Measurements from ENCODE around the gene ARL13B. TPM values are rescaled to one million over a fixed set of nuclear protein-coding genes. Genes with fewer than 3 reads are reported as not detected.

Gene ARL13B
- total and polyA plus RNA-seq, 2 of the 13 experiments (the other 11 are each of a cell fraction or from before 2014, with no cell fraction given): 2.2 to 9.6 TPM

DNA sequence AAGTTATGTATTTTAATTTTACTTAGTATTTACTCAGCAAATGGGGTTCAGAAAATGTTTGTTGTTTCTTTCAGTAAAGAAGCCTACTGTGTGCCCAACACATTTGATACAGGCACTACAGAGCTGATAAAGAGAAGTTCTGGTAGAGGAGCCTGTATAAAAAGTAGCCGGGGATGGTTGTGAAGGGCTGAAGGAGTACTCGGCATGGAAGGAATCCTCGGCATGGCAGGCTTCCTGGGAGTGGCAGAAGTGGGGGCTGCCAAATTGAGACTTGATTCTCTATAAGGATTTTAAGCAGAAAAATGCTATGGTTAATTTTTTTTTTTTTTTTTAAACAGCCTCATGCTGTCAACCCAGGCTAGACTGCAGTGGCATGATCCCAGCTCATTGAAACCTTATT is 9.3 kb downstream of the ARL13B start:
- Histone ChIP-seq H3K4me1 (ENCODE audit: insufficient read depth, low read length) (no peaks in the 10 kb centered on the region), H2AFZ (ENCODE audit: low read length) (no peak overlapping the region), H3K36me3 (replicated peaks in 1 of 2; ENCODE audit: control insufficient read depth in 1 of 2, insufficient read depth in 2 of 2, low read length in 2 of 2) (no peaks in the 10 kb centered on the region), H3K27me3 (ENCODE audit: control insufficient read depth in 1 of 2, insufficient read depth in 2 of 2, low read length in 2 of 2) (no peaks in the 10 kb centered on the region), H4K20me1 (ENCODE audit: insufficient read depth, low read length) (no peaks in the 10 kb centered on the region), H3K9me3 (ENCODE audit: low read length) (no peaks in the 10 kb centered on the region), H3K27ac (ENCODE audit: extremely low read length, insufficient read depth, low read length) (no peak overlapping the region), H3K4me3 (replicated peaks in 1 of 3; ENCODE audit: insufficient read depth in 1 of 3, low read depth in 2 of 3, low read length in 3 of 3) (no peak overlapping the region), H3K4me2 (ENCODE audit: low read depth, low read length) (no peak overlapping the region), H3K79me2 (ENCODE audit: insufficient read depth, low read length) (no peaks in the 10 kb centered on the region), H3K9ac (ENCODE audit: insufficient read depth, low read depth, low read length) (no peak overlapping the region)
- in situ Hi-C loops (cut with HindIII; ENCODE audit: extremely low pct_ligation_motif_present, low pct_unique_long_range_greater_than_20kb): no loop called here
- CTCF ChIA-PET (ENCODE audit: low intra/inter-chr PET ratio, low total read pairs): interaction anchor here (0.6 kb wide), 1 partner anchor 519 kb away, joined by 4 read pairs; no protein-coding TSS in a partner anchor
- TF ChIP-seq RXRB (CRISPR knock-in tag; IDR thresholded peaks at IDR 0.05; ENCODE audit: borderline replicate concordance) (no peak), HNRNPUL1 (IDR thresholded peaks at IDR 0.05; ENCODE audit: low read depth, low read length) (no peak), ZNF660 (CRISPR knock-in tag; IDR thresholded peaks at IDR 0.05; ENCODE audit: borderline replicate concordance, low read depth) (no peak)
- BruUV-seq (replicated peaks): no TSS peak
- intact Hi-C loops (cut with micrococcal nuclease; ENCODE audit: unreplicated experiment): no loop called here
- 100% methylated on average over 3 of the region's 3 CpGs for WGBS (ENCODE audit: low lambda C conversion rate)
- DNase-seq (ENCODE audit: low spot score): no peak
- no peak for ATAC-seq
- POLR2A ChIA-PET: no interaction called here
- no peak for FAIRE-seq

DNA sequence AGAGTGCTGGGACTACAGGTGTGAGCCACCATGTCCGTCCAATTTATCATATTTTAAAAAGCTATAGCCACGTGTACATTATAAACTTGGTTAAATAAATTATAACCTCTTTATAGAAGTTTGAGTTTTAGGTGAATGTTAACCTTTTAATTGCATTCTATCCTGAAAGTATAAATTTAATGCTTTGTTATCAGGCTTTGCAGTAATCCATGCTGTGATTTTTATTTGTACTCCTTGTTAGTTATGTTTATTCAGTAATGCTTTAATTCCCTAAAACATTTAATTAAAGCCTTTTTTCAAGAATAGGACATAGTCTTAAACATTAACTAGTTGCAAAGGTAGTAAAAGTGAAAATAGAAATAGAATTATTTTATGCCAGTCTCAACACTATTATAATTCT is 11.7 kb downstream of the ARL13B start:
- Histone ChIP-seq H3K4me2 (ENCODE audit: low read depth, low read length) (no peak overlapping the region), H3K27ac (ENCODE audit: extremely low read length, insufficient read depth, low read length) (no peak overlapping the region), H3K4me1 (ENCODE audit: insufficient read depth, low read length) (no peaks in the 10 kb centered on the region), H2AFZ (ENCODE audit: low read length) (no peak overlapping the region), H3K9ac (ENCODE audit: insufficient read depth, low read depth, low read length) (no peak overlapping the region), H3K79me2 (ENCODE audit: insufficient read depth, low read length) (no peaks in the 10 kb centered on the region), H3K27me3 (ENCODE audit: control insufficient read depth in 1 of 2, insufficient read depth in 2 of 2, low read length in 2 of 2) (no peaks in the 10 kb centered on the region), H4K20me1 (ENCODE audit: insufficient read depth, low read length) (no peaks in the 10 kb centered on the region), H3K36me3 (replicated peaks in 1 of 2; ENCODE audit: control insufficient read depth in 1 of 2, insufficient read depth in 2 of 2, low read length in 2 of 2) (no peaks in the 10 kb centered on the region; a peak in 1 of 5 replicates), H3K9me3 (ENCODE audit: low read length) (no peaks in the 10 kb centered on the region), H3K4me3 (replicated peaks in 1 of 3; ENCODE audit: insufficient read depth in 1 of 3, low read depth in 2 of 3, low read length in 3 of 3) (no peak overlapping the region)
- intact Hi-C loops (cut with micrococcal nuclease; ENCODE audit: unreplicated experiment) (no loop called here), in situ Hi-C loops (cut with HindIII; ENCODE audit: extremely low pct_ligation_motif_present, low pct_unique_long_range_greater_than_20kb) (no loop called here)
- FAIRE-seq (no peak), ATAC-seq (no peak), DNase-seq (ENCODE audit: low spot score) (no peak)
- no TSS peak for BruUV-seq (replicated peaks)
- ChIA-PET POLR2A (no interaction called here), CTCF (ENCODE audit: low intra/inter-chr PET ratio, low total read pairs) (no interaction called here)
- WGBS (ENCODE audit: low lambda C conversion rate): 93% methylated on average over 2 of the region's 2 CpGs
- TF ChIP-seq ZSCAN29 (CRISPR knock-in tag; conservative IDR thresholded peaks at IDR 0.05): no peak
- TF ChIP-seq, protein P1, sequence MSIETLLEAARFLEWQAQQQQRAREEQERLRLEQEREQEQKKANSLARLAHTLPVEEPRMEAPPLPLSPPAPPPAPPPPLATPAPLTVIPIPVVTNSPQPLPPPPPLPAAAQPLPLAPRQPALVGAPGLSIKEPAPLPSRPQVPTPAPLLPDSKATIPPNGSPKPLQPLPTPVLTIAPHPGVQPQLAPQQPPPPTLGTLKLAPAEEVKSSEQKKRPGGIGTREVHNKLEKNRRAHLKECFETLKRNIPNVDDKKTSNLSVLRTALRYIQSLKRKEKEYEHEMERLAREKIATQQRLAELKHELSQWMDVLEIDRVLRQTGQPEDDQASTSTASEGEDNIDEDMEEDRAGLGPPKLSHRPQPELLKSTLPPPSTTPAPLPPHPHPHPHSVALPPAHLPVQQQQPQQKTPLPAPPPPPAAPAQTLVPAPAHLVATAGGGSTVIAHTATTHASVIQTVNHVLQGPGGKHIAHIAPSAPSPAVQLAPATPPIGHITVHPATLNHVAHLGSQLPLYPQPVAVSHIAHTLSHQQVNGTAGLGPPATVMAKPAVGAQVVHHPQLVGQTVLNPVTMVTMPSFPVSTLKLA (IDR thresholded peaks at IDR 0.05): no peak
- TF ChIP-seq CHD2 (IDR thresholded peaks at IDR 0.05; ENCODE audit: low read depth, low read length): no peak
- TF ChIP-seq, protein P2, sequence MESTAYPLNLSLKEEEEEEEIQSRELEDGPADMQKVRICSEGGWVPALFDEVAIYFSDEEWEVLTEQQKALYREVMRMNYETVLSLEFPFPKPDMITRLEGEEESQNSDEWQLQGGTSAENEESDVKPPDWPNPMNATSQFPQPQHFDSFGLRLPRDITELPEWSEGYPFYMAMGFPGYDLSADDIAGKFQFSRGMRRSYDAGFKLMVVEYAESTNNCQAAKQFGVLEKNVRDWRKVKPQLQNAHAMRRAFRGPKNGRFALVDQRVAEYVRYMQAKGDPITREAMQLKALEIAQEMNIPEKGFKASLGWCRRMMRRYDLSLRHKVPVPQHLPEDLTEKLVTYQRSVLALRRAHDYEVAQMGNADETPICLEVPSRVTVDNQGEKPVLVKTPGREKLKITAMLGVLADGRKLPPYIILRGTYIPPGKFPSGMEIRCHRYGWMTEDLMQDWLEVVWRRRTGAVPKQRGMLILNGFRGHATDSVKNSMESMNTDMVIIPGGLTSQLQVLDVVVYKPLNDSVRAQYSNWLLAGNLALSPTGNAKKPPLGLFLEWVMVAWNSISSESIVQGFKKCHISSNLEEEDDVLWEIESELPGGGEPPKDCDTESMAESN (CRISPR knock-in tag; conservative IDR thresholded peaks at IDR 0.05): no peak
- TF ChIP-seq KLF16 (CRISPR knock-in tag; IDR thresholded peaks at IDR 0.05): no peak
- no peak for TF ChIP-seq MBD4 (IDR thresholded peaks at IDR 0.05; ENCODE audit: borderline replicate concordance, low read length)
- no peak for TF ChIP-seq RARA (CRISPR knock-in tag; IDR thresholded peaks at IDR 0.05)
- no peak for TF ChIP-seq ZNF766 (CRISPR knock-in tag; IDR thresholded peaks at IDR 0.05; ENCODE audit: borderline replicate concordance)
- no peak for TF ChIP-seq ZNF235 (CRISPR knock-in tag; IDR thresholded peaks at IDR 0.05; ENCODE audit: borderline replicate concordance)
- no peak for TF ChIP-seq FOXA1 (IDR thresholded peaks at IDR 0.05)
- TF ChIP-seq FOXA1 (CRISPR knock-in tag; IDR thresholded peaks at IDR 0.05): no peak
- no peak for TF ChIP-seq REXO4 (CRISPR knock-in tag; IDR thresholded peaks at IDR 0.05; ENCODE audit: borderline replicate concordance)
- no peak for TF ChIP-seq TSC22D2 (CRISPR knock-in tag; IDR thresholded peaks at IDR 0.05; ENCODE audit: borderline replicate concordance)
- no peak for TF ChIP-seq ZNF776 (CRISPR knock-in tag; IDR thresholded peaks at IDR 0.05)
- TF ChIP-seq, protein P3, sequence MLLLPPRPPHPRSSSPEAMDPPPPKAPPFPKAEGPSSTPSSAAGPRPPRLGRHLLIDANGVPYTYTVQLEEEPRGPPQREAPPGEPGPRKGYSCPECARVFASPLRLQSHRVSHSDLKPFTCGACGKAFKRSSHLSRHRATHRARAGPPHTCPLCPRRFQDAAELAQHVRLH (CRISPR knock-in tag; IDR thresholded peaks at IDR 0.05; ENCODE audit: borderline replicate concordance, low read depth): no peak
